GM12891 (cell line): ENCODE measurements around the gene EIF2B4.
"Not testable (repeated sequence)": the region's sequence is repeated elsewhere in the genome, so short reads cannot be mapped to it uniquely, and the experiment has no call there.

Experiments
- DNase-seq: peaks from one replicate; pipeline ENCODE4 v3.0.0; 2011; ENCODE audit warnings: low spot score; ENCODE audit not compliant: insufficient read length
- FAIRE-seq: peaks from 2 replicates; lab custom pipeline; 2011; peaks lifted over from hg19 to GRCh38; lab: Jason Lieb, UNC
- PAX5 ChIP-seq: IDR thresholded peaks from 2 replicates; pipeline ENCODE4 v1.6.1; 2011; ENCODE audit warnings: low read length, moderate library complexity, mild to moderate bottlenecking; ENCODE audit not compliant: insufficient read depth, severe bottlenecking
- POLR2A ChIP-seq: IDR thresholded peaks from 2 replicates; pipeline ENCODE4 v1.6.1; 2011; ENCODE audit warnings: low read depth, low read length, control low read depth
- POLR2AphosphoS5 ChIP-seq: IDR thresholded peaks from 2 replicates; pipeline ENCODE4 v1.6.1; 2011; ENCODE audit warnings: low read depth, low read length, control low read depth
- POU2F2 ChIP-seq: IDR thresholded peaks from 2 replicates; pipeline ENCODE4 v1.6.1; 2011; ENCODE audit warnings: low read depth, mild to moderate bottlenecking, control low read depth, low read length, moderate library complexity
- SPI1 ChIP-seq: IDR thresholded peaks from 2 replicates; pipeline ENCODE4 v1.6.1; 2011; ENCODE audit warnings: low read depth, low read length, control low read depth
- TAF1 ChIP-seq: IDR thresholded peaks from 2 replicates; pipeline ENCODE4 v1.6.1; 2011; ENCODE audit warnings: low read depth, low read length, control low read depth

EIF2B4 gene

DNA sequence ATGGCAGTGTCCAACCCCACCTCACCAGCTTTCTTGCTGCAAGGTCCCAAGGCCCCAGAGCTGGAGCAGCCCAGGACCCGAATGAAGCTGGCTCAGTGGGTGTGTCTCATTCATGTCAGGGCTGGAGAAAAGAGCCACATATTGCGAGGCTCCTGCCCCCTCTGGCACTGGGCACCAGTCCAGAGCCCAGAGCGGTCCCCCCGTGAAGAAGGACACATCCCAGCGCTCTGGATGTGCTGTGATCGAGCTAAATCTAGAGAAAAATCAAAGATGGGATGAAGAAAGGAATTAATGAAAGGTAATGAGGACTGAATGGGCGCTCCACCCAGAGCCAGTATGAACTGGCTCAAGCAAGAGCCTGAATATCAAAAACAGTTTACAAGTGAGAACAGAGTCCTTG, 34.0 kb downstream of the EIF2B4 start:
- TF ChIP-seq POU2F2 (no peak), SPI1 (no peak), POLR2A (no peak), POLR2AphosphoS5 (no peak), PAX5 (no peak)
- no peak for DNase-seq
- FAIRE-seq = no peak

- no peak for FAIRE-seq
- no peak for DNase-seq
- TF ChIP-seq PAX5 (no peak), POLR2AphosphoS5 (no peak), POLR2A (no peak), SPI1 (no peak), TAF1 (no peak), POU2F2 (no peak)
Measured at GRCh38 chr2:27335311-27335710, 34.8 kb downstream of the EIF2B4 start.

DNA sequence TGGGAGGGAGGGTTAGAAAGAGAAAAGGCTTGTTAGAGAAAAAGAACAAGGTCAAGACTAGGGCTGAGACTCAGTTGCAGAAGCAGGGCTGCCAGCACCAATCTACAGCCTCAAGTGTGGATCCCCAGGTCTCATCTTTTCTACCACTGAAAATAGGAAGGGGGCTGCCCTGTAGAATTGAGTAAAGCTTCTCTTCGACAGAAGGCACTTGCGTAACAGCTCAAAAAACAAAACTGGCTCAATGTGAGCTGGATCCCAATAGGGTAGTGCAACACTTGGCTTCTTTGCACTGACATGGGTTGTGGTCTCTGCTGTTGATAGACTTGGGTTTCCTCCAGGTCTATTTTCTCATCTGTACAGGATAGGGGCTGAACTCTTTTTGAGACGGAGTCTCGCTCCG, 45.4 kb downstream of the EIF2B4 start:
- FAIRE-seq = no peak
- TF ChIP-seq PAX5 = no peak
- no peak for TF ChIP-seq SPI1
- no peak for DNase-seq

DNA sequence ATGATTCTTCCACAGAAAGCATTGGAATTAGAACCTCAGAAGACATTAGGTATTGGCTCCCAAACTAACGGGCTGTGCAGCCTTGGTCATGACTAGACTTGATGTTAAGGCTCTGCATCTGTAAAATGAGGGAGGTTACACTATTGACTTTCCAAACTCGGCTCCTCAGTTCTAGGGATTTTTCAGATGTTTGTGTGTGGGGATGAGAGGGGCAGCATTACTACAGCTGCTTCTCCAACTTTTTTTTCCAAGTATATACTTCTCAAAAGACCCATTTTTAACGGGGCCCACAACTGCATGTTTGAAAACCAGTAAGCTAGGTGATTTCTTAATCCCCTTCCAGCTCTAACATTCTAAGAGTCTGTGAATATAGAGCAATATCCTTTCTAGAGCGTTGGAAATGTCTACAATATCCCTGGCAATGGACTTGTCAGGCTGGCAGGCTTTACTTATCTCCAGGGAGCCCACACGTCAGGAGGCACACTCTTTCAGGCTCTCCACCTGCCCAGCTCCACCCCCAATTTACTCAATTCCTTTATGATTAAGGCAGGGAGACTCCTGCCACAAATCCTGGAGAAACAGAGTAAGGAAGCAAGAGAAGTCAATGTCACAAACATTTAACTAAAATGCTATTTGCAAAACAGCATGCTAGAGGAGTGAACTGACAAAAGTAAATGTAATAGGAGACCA, 46.4 kb downstream of the EIF2B4 start:
- DNase-seq = no peak
- FAIRE-seq = no peak
- TF ChIP-seq SPI1 = no peak
- no peak for TF ChIP-seq POU2F2
- TF ChIP-seq PAX5 = no peak
- no peak; the same call in 1 of the 2 replicates for TF ChIP-seq POLR2AphosphoS5
- TF ChIP-seq TAF1 = no peak
- no peak for TF ChIP-seq POLR2A

DNA sequence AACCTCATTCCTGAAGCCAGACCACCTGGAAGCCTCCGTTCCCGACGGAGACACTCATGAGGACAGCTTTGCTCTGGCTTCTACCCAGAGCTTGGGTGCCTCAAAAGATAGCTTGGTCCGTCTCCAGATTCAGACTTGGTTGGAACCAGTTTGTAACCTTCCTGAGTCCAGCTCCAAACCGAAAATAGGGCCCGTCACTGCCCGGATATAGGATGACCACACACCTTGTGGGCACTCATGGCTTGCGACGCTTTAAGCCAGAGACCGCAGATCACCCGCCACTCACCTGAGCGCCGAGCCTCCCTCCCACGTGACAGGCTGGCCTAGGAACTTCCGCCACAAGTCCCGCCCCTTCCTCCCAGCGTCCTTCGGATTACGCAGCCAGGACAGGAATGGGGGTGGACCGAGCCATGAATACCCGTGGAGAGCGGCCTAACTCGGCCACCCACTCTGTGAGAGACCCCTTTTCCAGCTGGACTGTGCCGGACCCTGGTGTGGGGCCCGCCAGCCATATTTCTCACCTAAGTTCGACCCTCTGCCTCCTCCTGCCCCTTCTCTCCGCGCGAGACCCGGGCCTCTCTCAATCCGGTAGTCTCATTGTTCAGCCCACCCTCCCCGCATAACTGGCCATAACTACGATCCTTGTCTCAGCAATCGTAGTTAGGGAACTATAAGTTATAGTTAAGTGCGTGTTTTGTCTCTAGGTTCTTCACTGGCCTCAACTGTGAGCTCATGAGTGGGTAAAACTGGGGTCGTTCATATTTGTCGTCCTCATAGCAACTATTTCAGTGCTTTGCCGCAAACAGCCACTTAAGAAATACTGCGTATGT, 47.2 kb downstream of the EIF2B4 start, which contains the start of gene MPV17:
Gene MPV17 (minus strand): TSS at position 332 of the 830 bp plus-strand sequence. CDS start 580 bp downstream, outside the sequence.
- DNase-seq = peak; percentile 91
- peak; percentile 94 for FAIRE-seq
- peak; percentile 46; the same call in 1 of the 2 replicates for TF ChIP-seq SPI1
- peak; percentile 77 for TF ChIP-seq POU2F2
- no peak for TF ChIP-seq PAX5
- peak; percentile 95 for TF ChIP-seq POLR2A
- peak; percentile 98 for TF ChIP-seq POLR2AphosphoS5
- peak; percentile 82 for TF ChIP-seq TAF1

DNA sequence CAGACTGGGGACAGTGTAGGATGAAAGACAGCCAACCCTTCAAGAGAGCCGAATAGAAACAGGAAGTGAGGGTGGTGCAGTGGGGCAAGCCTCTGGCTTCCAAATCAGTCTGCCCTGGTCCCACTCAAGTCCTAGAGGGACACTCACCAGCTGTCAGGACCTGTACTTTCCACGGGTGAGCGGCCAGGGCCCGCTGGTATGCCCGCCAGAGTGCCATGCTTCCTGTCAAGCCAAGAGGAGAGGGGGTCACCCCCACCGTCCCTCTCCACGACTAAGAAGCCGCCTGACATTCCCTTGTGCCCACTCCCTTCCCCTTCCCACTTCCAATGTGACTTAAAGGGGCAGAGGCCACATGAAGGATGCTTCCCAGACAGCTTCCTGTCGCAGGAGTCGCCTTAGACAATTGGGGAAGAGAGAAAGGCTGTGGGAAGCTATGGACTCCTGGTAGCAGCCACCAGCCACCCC, 47.8 kb downstream of the EIF2B4 start:
- FAIRE-seq (no peak), DNase-seq (no peak)
- TF ChIP-seq SPI1 (peak; percentile 91), PAX5 (no peak), TAF1 (no peak)

GRCh38 chr2:27320958-27321543, 49.1 kb downstream of the EIF2B4 start:
- FAIRE-seq (no peak), DNase-seq (no peak)
- no peak for TF ChIP-seq SPI1
- no peak for TF ChIP-seq PAX5
- no peak for TF ChIP-seq POLR2A
- TF ChIP-seq TAF1 = no peak
- no peak for TF ChIP-seq POLR2AphosphoS5
- no peak for TF ChIP-seq POU2F2

DNA sequence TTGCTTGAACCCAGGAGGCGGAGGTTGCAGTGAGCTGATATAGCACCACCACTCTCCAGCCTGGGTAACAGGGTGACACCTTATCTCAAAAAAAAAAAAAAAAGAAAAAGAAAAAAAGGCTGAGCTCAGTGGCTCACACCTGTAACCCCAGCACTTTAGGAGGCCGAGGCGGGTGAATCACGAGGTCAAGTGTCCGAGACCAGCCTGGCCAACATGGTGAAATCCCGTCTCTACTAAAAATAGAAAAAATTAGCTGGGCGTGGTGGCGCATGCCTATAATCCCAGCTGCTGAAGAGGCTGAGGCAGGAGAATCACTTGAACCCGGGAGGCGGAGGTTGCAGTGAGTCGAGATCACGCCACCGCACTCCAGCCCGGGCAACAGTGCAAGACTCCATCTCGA, 50.3 kb downstream of the EIF2B4 start:
- not testable (repeated sequence) for FAIRE-seq

DNA sequence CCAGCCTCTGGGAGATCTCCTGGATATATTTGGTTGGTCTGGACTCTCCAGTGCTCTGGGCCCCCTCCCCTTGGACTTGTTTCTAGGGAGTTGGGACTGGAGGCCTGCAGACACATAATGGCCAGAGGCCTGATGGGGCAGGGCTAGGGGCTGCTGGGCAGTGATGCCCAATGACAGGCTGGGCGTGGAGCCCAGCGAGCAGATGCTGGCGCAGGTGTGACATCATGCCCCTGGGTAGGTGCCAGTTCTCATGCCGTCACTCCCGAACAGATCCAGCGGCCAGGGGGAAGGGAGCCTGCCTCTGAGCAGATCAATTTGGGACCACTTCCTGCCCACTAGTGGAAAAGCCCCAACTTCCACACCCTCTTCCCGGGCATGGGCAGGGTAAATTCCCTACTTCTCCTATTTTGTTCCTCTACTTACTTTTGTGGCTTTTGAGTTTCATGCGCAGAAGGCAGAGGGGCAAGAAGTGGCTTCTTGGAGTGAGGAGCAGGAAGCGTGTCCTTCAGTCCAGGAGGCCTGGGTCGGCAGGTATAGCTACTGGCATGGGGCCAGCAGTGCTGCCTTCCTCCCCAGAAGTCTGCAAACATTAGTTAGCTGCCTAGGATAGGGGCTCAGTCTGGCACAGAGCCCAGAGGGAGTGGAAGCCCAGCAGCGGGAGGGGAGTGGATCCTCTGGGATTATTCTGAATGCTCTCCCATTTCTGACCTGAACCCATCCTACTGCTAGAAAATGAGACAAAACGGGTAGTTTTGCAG, 53.3 kb downstream of the EIF2B4 start:
- FAIRE-seq (no peak), DNase-seq (no peak)

More for the DNA sequence above, 50.3 kb downstream of the EIF2B4 start:
- DNase-seq = not testable (repeated sequence)

More for the DNA sequence above, 53.3 kb downstream of the EIF2B4 start:
- TF ChIP-seq POLR2A (no peak), TAF1 (no peak), POU2F2 (no peak), POLR2AphosphoS5 (no peak), PAX5 (no peak)
